Daoy (cell line): ENCODE results near the gene CROCC2. TPM values are rescaled to one million over a fixed set of nuclear protein-coding genes. Genes with fewer than 3 reads are reported as not detected.
A peak's percentile ranks its signal among the peaks of the same experiment; 100 is the strongest.
"Not testable (repeated sequence)": the region's sequence is repeated elsewhere in the genome, so short reads cannot be mapped to it uniquely, and the experiment has no call there.

Source experiments
- DNase-seq: peaks from one replicate; pipeline ENCODE4 v3.0.0-alpha.2; 2015; ENCODE audit warnings: low read depth
- total RNA-seq: library from RNA; depleted of rRNA; stranded (reverse); fragments of >200 nt; shearing (Covaris generic); gene quantifications from 2 replicates; pipeline ENCODE4 v1.2.3, GENCODE V29; 2014

Gene CROCC2
- total RNA-seq, 1 experiment from 2014 or later: not detected

DNA sequence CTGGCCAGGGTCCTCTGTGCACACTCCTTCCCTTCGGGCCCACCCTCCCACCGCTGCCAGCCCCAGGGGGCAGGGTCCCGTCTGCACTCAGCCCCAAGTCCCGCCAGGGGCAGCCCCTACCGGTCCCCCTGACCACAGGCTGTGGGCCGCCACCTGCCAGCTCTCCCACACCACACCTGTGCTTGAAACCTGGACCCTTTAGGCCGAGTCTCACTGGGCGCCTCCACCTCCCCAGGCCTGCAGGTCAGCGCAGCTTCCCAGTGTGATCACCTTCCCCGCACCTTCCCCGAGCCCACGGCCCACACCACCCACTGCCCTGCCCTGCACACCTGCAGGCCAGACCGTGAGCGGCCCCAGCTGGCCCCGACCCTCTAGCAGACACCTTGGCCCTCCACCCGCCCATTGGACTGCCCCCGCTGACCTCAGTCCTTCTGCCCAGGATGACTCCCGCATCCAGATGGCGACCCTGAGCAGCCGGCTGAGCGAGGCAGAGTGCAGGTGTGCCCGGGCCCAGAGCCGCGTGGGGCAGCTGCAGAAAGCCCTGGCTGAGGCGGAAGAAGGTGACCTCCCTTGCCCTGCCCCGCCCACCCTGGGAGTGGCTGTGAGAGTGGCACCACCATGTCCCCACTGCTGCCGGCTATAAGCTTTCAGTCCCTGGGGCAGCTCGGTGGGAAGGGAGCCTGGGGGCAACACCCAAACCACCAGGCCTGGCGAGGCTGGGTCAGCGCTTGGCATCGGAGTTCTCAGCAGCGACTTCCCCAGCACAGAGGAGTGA, 61.0 kb downstream of the CROCC2 start:
- no peak for DNase-seq

- no peak for DNase-seq
Observed at GRCh38 chr2:240967681-240968621, 61.8 kb downstream of the CROCC2 start.

DNA sequence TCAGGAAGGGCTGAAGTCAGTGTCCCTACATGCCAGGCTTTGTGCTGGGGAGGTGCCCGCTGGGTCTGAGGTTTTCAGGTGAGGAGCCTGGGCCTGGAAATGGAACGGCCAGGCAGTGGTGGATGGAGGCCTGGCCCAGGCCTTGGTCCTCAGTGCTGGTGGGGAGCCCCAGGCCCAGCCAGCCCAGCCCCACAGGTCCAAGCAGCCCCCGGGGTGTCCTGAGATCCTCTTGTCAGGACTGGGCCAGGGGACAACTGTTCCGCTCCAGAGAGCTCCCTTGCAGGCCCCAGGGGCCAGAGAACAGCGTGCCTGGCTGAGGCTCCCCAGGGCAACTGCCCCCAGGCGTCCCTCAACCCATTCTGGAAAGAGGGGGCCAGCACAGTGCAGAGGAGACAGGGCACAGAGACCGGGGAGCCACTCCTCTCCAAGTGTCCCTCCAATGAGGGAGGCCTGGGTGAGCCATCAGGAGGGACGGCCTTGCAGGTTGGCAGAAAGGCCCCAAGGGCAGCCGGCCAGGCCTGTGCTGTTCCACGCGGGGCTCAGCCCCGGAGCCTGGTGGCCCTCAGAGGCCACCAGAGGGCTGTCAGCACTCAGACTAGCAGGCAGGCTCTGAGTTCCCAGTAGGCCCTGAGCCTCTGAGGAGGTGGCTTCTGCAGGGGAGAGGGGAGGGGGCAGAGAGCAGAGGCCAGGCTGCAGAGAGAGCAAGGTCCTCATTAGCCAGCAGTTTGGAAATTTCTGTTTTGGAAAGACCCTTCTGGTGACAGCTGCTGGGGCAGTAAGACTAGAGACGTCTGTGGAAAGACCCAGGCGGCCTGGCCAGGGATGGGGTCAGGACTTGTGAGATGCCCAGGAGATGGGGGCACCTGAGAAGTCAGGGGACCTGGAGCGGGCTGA, 62.8 kb downstream of the CROCC2 start:
- no peak for DNase-seq

- DNase-seq: no peak
Observed at GRCh38 chr2:240970104-240970503, 64.0 kb downstream of the CROCC2 start.

GRCh38 chr2:240970816-240971215, 64.7 kb downstream of the CROCC2 start:
- no peak for DNase-seq

DNA sequence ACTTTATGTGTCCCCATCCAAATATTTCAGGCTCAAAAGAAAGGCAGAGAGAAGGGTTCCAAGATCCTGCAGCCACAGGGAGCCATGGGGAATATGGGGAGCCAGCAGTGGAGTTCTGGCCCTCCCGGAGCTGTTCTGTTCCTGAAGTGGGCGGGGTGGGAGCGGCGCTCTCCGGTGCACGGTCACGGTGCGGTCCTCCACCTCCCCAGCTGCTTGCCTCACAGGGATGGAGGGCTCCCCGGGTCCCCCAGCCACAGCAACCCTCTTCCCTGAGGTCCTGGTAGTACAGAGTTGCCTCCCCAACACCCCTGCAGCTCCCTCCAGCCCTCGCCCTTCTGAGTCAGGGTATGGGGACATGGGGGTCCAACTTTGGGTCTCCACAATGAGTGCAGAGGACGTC, 66.1 kb downstream of the CROCC2 start:
- DNase-seq: no peak

- no peak for DNase-seq
Observed at GRCh38 chr2:240972636-240973521, 66.7 kb downstream of the CROCC2 start.

DNA sequence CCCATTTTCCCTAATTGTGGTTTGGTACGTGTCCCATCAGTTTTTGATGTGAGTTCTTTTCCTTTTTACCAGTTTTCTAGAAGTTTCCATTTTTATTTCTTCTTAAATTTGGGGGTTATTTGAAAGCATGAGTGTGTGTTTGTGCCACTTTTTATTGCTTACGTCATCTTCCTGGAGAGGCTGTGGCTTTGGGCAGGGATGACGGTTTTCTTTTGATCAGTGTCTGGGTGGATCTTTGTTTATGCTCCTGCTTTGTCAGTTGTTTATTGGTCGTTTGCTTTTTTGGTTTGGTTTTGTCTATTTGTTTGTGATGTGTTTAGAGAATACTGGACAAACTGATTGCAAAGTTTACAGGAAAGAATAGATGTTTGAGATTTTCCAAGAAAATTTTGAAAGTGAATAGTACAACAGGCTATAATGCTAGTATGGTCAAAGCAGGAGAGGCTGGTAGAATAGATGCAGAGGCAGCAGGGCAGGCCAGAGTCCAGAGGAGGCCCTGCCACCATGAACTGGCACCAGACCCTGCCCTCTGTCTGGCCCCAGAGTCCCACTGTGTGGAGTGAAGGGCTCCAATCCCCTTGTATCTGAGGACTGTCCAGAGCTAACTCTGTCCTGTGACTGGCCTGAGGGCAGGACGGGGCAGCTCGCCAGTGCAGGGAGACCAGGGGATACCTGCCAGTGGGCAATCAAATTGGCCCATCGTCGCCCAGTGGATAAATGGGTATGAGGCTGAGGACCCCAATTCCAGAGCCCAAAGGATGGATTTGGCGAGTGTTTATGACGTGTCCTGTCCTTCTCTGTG, 68.8 kb downstream of the CROCC2 start:
- DNase-seq: no peak

DNA sequence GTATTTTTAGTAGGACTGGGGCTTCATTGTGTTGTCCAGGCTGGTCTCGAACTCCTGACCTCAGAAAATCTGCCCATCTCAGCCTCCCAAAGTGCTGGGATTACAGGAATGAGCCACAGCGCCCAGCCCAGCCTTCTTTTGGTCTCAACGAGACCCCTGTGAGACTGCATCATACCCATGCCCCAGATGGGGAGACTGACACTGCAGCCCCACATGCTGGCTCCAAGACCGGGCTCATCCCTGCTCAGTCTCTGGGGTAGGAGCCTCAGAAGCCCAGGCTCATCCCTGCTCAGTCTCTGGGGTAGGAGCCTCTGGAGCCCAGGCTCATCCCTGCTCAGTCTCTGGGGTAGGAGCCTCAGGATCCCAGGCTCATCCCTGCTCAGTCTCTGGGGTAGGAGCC, 69.8 kb downstream of the CROCC2 start:
- DNase-seq: not testable (repeated sequence)

DNA sequence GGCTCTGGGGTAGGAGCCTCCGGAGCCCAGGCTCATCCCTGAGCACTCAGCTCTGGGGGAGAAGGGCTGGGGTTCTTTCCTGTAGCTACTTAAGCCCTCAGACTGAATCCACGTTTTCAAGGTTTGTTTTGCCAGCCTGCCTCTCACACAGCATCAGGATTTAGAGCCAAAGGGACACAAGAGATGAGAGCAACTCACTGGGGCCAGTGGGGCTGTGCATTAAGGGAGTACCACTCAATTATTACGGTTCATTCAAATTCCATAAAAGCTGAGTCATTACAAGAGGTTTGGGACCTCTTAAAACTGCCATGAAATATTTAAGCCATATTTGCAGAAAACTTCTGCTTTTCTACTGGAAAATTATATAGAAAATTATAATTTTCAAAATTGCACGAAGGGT, 75.1 kb downstream of the CROCC2 start:
- DNase-seq: no peak

- no peak for DNase-seq
Observed at GRCh38 chr2:240981871-240982800, 76.0 kb downstream of the CROCC2 start.

GRCh38 chr2:240982821-240983281, 76.7 kb downstream of the CROCC2 start:
- no peak for DNase-seq

GRCh38 chr2:240983361-240983995, 77.3 kb downstream of the CROCC2 start:
- peak; percentile 26 for DNase-seq

- DNase-seq: no peak
Observed at GRCh38 chr2:240983996-240984498, 77.9 kb downstream of the CROCC2 start.

DNA sequence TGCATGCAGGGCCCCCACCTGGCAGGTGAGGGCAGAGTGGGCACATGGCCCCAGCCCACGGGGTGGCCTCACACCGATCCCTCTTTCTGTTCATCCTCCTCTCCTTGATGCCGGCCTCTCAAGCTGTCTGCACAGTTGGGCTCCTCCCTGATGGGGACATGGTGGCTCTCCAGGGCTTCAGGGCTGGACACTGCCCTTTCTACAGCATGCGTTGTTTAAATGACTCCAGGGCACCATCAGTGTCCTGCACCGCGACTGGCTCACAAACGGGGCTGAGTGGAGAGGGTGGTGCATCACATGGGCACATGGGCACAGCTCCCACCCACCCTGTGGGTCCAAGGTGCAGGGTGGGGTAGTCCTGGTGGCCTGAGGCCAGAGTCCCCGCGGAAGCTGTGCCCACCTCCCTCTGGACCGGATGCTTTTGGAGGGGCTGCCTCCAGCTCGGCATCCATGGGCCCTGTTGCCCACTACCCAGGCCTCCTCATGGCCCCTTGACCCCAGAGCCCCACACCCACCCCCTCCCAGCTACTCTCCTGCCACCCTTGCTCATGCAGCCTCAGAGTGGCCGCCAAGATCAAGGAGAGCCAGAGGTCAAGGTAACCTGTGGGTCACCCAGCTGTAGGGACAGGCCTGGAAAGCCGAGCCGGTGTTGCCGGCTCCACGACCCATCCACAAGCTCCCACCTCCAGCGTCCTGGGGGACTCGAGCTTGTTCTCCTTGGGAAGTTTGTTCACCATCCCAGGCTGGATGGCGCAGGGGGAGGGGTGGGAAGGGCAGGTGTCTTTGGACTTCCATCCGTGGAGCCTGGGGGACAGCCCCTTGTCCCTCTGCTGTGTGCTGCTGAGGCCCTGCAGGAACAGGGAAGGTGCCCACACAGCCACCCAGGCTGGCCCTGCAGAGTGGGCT, 80.0 kb downstream of the CROCC2 start:
- DNase-seq: no peak

DNA sequence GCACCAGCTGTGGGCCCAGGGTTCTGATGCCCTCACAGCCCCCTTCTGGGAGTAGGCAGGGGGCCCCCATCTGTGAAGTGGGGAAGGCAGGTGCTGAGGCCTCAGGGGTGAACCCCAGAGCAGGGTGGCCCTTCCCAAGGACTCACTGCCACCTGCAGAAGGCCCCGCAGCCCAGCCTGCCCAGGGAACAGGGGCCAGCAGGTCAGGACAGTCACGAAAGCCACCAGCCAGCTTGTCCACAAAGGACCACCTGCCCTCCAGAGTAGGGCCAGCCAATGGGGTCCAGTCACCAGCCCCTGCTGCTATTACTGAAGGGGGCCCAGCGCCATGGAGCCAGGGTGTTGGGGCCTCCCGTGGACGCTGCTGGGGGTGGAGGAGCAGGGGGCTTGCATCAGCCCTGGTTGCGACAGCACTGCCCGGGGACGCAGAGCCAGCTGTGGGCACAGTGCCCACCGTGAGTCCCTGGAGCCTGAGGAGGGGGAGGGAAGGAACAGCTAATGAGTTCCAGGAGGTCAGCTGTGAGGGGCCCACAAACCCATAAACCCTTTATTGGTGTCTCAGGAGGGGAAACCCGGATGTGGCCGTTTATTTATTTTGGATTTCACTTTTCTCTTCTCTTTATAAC, 80.8 kb downstream of the CROCC2 start:
- DNase-seq: peak; percentile 58
